Measurements from ENCODE around the gene MMP17.

DNA sequence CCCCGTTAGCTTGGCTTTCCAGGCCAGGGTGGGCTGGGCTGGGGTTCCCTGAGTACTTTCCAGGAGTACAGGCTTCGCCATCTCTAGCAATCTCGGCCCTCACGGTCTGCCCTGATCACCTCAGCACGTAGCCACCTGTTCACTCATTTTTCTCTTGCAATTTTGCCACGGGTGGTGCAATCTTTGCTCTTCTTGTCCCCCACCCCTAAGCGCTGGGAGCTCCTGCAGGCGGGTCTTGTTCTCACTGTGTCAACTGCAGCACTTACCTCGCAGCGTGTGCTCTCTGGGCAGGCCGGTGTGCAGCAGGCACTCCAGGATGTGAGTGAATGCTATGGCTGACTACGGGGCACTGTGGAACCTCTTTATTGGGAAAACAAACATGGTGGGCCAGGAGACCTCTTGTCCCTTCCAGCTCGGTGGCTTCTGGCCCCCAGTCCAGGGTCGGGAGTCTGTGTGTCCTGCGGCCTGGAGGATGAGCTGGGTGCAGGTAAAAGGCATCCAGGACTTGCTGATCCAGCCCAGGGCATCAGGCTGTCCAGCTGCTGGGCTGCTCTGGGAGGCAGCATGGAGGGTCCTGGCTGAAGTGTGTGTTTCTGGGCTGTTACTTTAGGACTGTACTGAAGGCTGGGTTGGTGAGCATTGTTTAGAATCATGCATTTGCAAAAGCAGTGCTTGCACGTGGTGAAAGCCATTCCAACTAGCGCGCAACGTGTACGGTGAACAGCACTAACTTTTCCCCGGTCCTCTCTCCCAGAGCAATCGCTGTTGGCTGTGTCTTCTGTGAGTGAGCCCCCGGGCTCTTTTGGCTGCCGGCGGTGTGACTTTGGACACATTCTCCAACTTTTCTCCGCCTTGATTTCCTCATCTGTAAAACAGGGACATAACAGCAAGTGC is 64.8 kb downstream of the MMP17 start:
- TF ChIP-seq, protein P1, sequence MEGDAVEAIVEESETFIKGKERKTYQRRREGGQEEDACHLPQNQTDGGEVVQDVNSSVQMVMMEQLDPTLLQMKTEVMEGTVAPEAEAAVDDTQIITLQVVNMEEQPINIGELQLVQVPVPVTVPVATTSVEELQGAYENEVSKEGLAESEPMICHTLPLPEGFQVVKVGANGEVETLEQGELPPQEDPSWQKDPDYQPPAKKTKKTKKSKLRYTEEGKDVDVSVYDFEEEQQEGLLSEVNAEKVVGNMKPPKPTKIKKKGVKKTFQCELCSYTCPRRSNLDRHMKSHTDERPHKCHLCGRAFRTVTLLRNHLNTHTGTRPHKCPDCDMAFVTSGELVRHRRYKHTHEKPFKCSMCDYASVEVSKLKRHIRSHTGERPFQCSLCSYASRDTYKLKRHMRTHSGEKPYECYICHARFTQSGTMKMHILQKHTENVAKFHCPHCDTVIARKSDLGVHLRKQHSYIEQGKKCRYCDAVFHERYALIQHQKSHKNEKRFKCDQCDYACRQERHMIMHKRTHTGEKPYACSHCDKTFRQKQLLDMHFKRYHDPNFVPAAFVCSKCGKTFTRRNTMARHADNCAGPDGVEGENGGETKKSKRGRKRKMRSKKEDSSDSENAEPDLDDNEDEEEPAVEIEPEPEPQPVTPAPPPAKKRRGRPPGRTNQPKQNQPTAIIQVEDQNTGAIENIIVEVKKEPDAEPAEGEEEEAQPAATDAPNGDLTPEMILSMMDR (IDR thresholded peaks at IDR 0.05; ENCODE audit: poor library complexity, severe bottlenecking): no peak
- TF ChIP-seq, protein P2, sequence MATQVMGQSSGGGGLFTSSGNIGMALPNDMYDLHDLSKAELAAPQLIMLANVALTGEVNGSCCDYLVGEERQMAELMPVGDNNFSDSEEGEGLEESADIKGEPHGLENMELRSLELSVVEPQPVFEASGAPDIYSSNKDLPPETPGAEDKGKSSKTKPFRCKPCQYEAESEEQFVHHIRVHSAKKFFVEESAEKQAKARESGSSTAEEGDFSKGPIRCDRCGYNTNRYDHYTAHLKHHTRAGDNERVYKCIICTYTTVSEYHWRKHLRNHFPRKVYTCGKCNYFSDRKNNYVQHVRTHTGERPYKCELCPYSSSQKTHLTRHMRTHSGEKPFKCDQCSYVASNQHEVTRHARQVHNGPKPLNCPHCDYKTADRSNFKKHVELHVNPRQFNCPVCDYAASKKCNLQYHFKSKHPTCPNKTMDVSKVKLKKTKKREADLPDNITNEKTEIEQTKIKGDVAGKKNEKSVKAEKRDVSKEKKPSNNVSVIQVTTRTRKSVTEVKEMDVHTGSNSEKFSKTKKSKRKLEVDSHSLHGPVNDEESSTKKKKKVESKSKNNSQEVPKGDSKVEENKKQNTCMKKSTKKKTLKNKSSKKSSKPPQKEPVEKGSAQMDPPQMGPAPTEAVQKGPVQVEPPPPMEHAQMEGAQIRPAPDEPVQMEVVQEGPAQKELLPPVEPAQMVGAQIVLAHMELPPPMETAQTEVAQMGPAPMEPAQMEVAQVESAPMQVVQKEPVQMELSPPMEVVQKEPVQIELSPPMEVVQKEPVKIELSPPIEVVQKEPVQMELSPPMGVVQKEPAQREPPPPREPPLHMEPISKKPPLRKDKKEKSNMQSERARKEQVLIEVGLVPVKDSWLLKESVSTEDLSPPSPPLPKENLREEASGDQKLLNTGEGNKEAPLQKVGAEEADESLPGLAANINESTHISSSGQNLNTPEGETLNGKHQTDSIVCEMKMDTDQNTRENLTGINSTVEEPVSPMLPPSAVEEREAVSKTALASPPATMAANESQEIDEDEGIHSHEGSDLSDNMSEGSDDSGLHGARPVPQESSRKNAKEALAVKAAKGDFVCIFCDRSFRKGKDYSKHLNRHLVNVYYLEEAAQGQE (IDR thresholded peaks at IDR 0.05; ENCODE audit: borderline replicate concordance): no peak
- TF ChIP-seq EP300 (conservative IDR thresholded peaks at IDR 0.05; ENCODE audit: poor library complexity, severe bottlenecking) (no peak), POLR2AphosphoS5 (IDR thresholded peaks at IDR 0.05) (no peak), TAF1 (IDR thresholded peaks at IDR 0.05; ENCODE audit: low read depth) (no peak), RAD21 (conservative IDR thresholded peaks at IDR 0.05) (no peak), EZH2 (IDR thresholded peaks at IDR 0.05; ENCODE audit: borderline replicate concordance, insufficient read depth, low read length, poor library complexity, severe bottlenecking) (no peak), MXI1 (conservative IDR thresholded peaks at IDR 0.05; ENCODE audit: poor library complexity, severe bottlenecking) (no peak)

All from neural cell (in vitro differentiated cells).